Stimulated activated CD8-positive, alpha-beta memory T cell treated with anti-CD3 and anti-CD28 coated beads, Interleukin-4, amount 100 ng/mL, for 1 hour (primary cell): ENCODE results near the gene DNER.
"Not testable (repeated sequence)": the region's sequence is repeated elsewhere in the genome, so short reads cannot be mapped to it uniquely, and the experiment has no call there.

Experiments
- DNase-seq, 2 donors: peaks; one replicate each; pipeline ENCODE4 v3.0.0-alpha.2; 2020; ENCODE audit warnings: low read depth in 2 of 2, low spot score in 1 of 2

The DNER gene

DNA sequence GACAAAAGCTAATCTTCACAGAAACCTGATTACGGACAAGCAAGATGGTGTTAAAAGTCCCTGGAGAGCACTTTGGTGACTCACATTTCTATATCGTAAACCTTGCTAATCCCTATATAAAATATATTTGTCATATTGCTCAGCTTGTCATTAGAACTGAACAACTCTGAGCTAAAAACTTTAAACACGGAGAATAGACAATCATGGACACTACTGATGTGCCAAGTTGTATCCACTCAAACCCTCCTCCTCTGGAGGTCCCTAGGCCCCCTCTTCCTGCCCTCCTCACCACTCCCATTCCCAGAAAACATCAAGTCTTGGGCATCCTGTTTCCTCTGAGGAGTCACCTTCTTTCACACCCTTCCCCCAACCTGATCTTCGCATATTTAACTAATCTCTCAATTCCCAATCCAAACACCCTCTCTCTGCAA lies 304.6 kb downstream of the DNER start:
- no peak for DNase-seq

DNA sequence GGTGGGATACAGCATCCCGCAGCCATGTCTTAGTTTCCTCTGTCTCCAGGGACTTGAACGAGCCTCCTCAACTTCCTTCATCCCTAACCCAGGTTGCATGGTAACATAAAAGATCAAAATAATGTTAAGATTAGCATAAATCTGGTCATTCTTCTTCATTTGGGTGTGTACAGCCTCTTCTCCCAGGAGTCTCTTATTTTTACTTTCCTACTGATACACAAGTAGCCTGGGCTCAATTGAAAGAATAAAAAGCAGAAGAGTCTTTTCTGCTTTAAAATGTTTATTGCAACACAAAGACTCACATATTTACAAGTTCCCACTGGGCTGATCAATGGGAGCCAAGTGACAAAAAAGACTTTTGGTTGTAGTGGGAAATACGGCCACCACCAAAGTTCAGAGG lies 305.4 kb downstream of the DNER start:
- DNase-seq, result no peak

DNA sequence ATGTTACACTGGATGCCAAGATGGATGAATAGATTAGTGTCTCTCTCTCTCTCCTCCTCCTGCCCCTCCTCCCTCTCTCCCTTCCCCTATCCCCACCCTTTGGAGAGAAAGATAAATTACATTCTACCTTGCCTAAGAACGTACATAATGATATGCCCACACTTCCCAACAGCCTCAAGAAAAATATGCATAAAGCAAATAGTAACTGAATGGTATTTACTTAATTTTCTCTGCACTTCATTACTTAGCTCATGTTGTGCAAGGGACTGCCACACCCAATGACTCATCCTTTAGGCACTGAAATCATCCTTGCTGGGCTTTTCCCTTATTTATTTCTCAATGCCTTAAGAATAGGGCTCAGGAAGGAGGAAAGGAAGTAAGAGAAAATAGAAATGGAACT lies 306.0 kb downstream of the DNER start:
- DNase-seq, result no peak

DNA sequence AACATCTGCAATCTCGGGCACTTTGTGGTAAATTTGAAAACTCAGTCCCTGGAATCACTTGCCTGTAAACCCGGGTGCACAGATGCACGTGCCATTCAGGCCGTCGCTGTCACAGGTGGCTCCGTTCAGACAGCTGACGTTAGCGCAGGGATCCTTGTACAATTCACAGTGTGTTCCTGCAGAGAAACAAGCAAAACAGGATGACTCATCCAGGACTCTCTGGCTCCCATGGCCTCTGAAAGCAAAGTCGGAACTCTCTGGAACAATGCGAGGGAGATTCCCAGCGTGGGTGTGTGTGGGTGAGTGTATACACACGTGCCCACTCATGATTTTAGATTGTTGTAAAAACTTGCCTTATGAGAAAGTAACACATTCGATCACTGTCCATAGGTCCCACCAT lies 307.2 kb downstream of the DNER start:
- DNase-seq, result no peak

DNA sequence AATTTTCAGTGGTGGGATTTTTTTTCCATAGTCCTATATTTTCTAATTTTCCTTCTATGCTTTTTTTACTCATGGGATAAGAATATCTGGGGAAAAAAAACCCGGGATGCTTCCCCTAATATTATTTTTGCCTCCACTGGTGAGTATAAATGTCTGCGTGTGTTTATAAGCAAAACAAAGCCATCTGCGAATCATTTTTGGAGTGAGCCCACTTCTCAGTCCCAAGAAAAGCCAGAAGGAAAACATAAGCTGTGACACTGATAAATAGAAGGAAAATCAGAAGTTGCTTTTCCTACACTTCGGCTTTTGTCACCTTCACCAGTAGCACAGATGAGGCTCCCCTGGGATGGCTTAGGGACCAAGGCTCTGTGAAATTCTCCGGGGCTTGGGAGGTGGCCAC lies 308.6 kb downstream of the DNER start:
- DNase-seq, result no peak

DNA sequence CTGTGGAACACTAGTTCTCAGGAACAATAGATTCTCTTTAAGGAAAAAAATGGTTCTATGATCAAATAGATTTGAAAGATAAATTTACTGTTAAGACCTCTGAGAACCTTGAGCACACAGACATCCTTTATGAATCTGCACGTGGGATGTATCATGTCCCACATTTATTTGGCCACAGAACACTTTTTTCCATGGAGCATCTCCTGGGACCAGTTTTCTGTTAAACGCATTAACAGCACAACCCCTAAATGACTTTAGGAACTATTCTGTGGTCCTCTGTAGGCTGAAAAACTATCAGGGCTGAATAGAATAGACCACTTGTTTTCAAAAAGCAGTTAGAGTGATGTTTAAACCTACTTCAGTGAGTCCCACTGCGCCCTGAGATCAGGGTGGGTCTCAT lies 311.1 kb downstream of the DNER start:
- DNase-seq, result no peak

DNA sequence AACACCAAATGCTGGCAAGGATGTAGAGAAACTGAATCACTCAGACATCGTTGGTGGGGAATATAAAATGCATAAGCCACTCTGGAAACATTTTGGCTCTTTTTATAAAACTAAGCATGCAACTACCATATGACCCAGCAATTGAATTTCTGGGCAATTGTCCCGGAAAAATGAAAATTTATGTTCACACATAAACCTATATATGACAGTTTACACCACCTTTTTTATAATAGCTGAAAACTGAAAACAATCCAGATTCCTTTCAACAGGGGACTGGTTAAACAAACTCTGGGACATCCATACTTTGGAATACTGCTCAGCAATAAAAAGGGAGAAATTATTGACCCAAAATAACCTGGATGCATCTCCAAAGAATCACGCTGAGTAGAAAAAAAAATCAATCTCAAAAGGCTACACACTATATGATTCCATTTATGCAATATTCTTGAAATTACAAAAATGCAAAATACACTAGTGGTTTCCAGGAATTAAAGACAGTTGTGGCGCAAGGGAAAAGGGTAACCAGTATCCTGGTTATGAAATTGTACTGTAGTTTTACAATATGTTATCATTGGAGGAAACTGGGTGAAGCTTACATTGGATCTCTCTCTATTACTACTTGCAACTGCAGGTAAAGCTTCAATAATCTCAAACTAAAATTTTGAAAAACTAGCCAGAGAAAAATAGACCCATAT lies 313.0 kb downstream of the DNER start:
- DNase-seq, result no peak

DNA sequence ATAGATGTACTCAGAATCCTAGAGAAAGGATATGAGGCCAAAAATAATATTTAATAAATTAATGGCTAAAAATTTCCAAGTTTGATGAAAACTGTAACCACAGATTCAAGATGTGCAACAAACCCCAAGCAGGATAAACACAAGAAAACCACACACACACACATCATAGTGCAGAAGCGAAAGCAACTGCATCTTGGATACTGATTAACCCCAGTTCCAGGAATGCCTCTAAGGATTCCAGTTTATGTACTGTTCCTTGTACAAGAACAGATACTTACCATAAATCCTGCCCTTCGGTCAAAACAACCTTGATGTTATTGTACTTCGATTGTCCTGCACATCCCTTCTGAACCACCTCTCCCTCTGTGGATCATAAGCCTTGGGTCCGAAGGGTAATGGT lies 320.4 kb downstream of the DNER start:
- no peak for DNase-seq

DNA sequence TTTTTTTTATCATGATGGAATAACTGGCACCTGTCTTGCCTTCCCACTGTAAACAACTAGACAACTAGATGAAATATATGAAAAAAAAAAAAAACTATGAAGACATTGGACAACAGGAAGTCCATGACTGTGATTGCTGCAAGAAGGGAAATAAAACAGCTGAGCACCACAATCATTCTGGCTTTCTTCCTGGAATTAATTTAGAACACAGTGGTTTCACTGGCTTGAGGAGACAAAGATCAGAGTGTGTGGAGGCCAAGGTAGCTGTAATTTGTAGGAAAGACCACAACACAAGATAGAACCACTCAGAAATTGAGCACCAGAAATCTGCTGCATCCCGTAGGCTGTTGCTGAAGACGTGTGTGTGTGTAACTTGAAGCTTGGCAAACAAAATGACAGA lies 322.2 kb downstream of the DNER start:
- no peak for DNase-seq

DNA sequence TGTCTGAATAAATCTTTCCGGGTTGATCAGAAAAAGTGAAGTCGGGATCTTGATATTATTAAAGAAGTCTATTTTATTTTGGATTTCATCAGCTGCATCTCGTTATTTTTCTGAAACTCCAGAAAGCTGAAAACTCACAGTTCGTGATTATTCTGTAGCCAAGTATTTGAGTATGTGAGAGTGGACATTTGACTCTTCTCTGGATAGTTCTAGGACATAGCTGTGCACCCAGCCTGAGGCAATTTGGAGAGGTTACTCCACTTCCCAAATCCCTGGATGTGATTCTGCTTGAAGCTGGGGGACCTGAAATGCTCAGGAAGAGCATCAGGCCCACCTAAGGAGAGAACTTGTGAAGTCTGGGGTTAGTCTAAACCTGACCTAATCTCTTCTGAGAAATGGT lies 325.6 kb downstream of the DNER start:
- no peak for DNase-seq

DNA sequence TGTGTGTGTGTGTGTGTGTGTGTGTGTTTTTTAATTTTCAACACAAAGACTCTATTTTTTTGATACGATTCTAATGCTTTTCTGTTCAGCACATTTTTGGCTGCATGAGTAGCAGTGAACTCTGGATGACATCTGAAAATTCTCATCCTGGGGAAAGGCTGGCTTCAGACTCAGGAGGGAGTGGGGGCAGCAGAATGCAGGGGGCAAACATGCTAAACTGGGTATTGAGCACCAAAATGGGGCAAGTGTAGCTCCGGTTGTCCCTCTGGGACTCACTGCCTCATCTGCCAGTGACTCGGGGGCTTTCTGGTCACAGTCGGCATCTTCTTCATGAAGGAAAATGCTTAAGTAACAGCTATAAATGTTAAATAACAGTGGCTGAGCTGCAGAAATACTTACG lies 326.5 kb downstream of the DNER start:
- no peak for DNase-seq

DNA sequence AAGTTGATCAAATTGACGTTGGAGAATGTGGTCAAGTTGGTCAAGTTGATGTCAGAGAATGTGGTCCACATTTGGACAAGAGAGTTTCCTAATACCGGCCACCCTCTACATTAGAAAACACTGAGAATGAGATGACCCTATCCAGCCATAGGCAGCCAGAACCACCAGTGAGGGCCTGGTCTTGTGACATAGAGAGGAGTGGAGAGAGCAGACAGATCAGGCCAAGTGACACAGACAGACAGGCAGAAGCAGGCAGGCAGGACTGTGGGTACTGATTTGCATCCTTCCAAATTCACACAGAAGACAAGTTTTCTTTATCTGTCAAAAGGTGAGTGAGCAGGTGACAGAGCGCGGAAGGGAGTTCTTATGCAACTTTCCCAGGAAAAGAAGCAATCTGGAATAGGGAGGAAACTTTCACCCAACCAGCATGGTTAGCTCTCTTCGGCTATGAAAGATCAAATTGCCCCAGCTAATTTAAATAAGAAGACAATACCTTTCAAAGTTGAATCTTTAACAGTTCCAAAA lies 334.2 kb downstream of the DNER start:
- no peak for DNase-seq

DNA sequence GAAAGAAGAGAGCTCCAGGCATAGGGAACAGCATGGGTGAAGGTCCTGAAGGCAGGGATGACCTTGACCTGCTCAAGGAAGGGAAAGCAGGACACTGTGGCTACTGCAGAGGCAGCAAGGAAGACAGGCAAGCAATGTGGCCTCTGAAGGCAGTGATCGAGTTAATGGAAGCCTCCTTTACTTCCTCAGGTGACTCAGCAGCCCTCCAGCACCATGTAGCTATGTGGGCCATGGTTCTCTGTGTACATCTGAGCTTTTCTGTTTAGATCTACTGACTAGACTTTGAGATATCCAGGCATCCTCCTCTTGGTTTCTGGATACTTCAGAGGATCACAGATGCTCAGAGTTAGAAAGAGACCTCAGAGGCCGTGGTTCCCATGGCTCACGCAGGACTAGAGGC lies 336.0 kb downstream of the DNER start:
- no peak for DNase-seq

DNA sequence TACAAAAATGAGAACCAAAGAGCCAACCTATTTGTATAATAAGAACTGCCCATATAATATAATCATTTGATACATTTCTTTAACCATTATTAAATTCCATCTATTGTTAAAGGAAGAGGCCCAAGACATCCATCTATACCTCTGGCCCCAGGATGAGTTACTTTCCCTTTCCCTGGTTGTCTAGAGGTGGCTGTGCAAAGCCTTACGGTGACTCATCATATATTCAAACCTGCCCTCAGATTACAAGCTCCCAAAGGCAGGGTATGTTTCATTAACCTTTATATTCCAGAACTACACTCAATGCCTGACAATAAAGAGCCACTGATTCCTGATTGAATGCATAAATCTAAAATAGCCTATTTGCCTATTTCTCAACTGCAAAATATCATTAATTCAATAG lies 337.5 kb downstream of the DNER start:
- no peak for DNase-seq

DNA sequence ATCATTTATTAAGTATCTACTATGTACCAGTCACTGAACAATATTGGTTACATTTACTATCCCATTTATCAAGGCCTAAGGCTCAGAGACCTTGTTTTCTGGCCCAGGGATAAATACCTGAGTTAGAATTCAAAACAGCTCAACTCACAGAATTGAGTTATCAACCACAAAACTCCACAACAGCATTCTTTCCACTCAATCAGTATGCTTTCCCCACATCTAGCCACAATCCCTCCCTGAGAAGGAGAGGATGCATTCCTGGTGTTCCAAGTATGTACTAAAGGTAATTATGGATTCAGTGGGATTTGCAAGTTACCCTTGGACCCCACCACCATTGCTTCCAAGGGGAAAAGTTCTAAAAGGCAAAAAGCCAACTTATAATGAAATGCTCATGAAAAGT lies 339.1 kb downstream of the DNER start:
- DNase-seq, result no peak

DNA sequence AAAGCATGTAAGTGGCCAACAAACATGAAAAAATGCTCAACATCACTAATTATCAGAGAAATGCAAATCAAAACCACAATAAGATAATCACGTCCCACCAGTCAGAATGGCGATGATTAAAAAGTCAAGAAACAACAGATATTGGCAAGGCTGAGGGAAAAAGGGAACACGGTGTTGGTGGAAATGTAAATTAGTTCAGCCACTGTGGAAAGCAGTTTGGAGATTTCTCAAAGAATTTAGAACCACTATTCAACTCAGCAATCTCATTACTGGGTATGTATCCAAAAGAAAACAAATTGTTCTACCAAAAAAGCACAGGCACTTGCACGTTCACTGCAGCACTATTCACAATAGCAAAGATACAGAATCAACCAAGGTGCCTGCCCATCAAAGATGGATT lies 341.0 kb downstream of the DNER start:
- not testable (repeated sequence) for DNase-seq

DNA sequence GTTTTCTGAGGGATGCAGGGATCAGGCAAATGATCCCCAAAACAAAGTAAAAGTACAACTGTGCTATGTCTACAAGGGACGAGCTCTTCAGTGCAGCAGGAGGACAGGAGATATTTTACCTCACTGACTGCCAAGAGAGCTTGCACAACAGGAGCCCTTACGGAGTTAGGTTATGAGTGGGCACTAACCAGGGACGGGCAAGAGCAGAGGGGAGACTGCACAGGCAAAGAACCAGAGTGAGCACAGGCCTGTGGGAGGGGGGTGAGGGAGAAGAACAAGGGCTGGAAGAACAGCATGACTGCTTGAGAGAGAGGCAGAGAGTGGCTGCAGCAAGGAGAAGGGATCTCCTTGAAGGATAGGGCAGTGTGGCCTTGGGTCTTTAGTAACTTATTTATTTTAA lies 342.1 kb downstream of the DNER start:
- no peak for DNase-seq

DNA sequence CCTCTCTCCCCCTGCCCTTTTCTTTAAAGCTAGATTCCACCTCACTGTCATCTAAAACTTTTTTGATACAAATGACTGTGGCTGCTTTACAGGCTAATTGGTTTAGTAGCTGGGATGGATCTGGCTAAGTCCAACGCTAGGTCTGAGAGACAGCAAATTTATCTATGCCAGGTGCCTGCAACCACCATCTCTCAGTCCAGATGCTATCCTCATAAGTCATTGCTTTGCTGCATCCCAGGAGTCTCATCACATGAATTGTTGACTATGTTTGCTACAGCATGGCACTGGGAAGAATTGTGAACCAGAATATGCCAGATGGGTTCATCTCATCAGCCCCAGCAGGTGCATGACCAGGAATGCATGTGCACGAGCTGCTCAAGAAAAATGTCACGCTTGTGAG lies 343.3 kb downstream of the DNER start:
- no peak for DNase-seq

DNA sequence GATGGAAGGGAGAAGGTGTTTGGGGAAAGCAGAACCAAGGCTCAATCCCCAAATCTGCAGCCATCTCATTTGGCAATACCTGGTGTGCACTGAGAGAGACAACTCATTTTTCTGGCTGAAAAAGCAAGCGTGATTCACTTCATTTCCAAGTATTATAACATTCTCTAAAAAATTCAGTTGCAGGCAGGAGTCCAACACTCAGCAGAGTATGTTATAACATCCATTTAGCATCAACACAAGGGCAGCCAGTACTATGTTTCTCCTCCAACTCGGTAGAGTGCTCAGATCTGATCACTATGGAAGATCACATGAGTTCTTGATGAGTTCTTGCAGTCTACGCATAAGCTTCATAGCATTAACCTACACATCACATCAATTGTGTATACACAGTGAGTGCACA lies 343.8 kb downstream of the DNER start:
- DNase-seq, result no peak

DNA sequence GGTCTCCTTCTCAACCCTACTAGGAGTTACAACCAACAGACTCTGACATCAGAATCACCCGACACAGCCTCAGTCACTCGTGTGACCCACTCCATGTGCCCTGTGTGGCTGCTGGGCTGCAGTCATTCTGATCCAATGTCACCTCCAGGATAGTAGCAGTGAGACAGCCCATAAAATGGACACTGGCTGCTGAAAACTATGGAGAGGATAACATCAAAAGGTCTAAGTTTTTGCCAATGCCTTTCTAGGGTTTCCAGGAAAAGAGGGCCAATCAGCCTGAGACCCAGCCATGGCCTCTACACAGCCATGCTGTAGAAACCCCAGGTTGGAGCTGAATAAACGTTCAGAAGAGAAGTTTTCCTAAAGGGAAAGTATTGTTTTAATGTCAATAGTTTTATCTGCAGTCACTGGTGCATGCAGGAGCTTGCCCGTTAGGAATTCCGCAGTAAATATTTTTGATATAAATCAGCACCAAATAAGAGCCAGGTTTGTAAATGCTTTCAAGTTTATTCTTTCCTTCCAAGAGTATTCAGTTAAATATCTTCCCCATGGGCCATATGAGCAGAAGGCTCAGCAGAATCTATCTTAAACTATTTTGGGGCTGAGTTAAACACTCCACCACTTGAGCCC lies 351.1 kb downstream of the DNER start:
- no peak for DNase-seq

DNA sequence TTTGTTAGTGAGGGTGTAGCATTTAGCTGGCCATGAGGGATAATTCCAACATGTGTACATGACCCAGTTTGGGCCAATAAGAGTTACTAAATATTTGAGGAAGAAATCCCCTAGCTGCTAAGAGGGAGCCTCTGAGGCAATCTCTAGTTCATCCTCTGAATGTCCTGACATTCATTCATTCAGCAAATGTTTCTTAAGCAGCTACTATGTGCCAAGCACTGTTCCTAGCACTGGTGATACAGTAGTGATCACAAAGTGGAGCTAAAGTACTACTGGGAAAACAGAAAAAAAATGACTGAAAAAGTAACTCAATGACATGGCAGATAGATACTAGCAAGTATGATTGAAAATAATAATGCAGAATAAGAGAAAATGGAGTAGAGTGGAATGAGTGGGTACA lies 363.5 kb downstream of the DNER start:
- DNase-seq, result no peak

DNA sequence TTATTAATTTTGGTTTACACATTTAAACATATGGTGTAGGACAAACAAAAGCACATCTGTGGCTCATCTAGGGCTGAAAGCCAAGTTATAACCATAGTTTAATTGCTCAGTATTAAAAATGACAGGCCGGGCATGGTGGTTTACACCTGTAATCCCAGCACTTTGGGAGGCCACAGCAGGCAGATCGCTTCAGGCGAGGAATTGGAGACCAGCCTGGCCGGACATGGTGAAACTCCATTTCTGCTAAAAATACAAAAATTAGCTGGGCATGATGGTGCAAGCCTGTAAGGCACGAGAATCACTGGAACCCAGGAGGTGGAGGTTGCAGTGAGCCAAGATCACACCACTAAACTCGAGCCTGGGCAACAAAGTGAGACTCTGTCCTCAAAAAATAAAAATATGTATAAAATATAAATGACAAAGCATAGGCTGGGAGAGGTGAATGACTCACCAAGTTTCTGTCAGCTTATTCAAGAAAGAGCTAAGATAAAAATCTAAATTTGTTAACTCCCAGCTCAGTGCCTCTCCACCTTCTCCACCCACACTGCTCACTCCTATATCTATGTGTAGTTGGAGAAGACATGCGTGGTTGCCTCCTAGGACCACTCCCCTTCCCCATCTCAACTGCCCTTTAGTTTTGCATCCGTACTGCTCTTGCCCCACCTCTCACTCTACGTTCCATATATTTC lies 364.1 kb downstream of the DNER start:
- DNase-seq, result no peak
